ENCODE measurements around the gene PIGU.
"Not testable (repeated sequence)": the region's sequence is repeated elsewhere in the genome, so short reads cannot be mapped to it uniquely, and the experiment has no call there.

Gene PIGU

GRCh38 chr20:34661811-34662210 lies 15.1 kb downstream of the PIGU start:
- not testable (repeated sequence) for DNase-seq (ENCODE audit: low spot score)

DNA sequence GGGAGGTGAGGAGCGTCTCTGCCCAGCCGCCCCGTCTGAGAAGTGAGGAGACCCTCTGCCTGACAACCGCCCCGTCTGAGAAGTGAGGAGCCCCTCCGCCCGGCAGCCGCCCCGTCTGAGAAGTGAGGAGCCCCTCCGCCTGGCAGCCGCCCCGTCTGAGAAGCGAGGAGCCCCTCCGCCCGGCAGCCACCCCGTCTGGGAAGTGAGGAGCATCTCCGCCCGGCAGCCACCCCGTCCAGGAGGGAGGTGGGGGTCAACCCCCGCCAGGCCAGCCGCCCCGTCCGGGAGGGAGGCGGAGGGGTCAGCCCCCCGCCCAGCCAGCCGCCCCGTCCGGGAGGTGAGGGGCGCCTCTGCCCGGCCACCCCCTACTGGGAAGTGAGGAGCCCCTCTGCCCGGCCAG lies 18.2 kb downstream of the PIGU start:
- not testable (repeated sequence) for DNase-seq (ENCODE audit: low spot score)

GRCh38 chr20:34654207-34654744 lies 22.6 kb downstream of the PIGU start:
- DNase-seq (ENCODE audit: low spot score), result no peak

DNA sequence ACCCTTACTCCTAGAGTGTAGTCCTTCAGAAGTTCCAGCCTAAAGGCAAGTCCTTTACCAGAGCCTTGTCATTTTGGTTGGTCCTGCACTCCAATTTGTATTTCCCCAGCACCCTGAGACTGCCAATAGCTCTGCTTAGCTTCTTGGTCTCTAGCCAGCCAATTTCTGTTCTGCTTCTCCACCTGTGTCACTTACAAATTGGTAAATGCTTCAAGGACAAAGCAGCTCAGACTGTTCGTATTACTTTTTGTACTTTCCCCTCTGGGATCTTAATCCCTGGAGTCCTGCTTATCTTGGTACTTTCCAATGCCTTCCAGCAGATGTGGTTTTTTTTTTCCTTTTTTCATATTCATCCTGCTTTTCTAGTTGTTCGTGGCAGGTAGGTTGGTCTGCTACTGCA lies 25.7 kb downstream of the PIGU start:
- no peak for DNase-seq (ENCODE audit: low spot score)

- no peak for DNase-seq (ENCODE audit: low spot score)
Measured at GRCh38 chr20:34647737-34648136, 29.2 kb downstream of the PIGU start.

- DNase-seq (ENCODE audit: low spot score), result no peak
Measured at GRCh38 chr20:34644951-34645350, 31.9 kb downstream of the PIGU start.

DNA sequence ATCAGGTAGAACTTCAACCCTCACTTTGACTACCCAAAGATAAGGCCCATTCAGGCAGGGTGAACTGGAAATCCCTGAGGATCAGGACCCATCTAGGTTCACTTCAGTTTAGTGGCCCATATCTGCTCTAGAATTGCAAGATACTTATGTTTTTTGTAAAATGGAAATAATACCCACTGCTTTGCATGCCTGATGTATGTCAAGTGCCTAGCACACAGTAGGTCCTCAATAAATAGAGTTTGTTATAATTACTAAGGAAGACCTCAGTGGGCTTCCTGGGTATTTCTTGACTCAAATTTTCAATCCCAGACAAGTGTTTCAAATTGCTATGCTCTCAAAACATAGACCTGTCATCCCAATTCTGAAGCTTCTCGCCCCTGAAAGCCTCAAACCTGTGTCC lies 32.5 kb downstream of the PIGU start:
- DNase-seq (ENCODE audit: low spot score), result no peak

GRCh38 chr20:34643928-34644327 lies 33.0 kb downstream of the PIGU start:
- DNase-seq (ENCODE audit: low spot score), result no peak

DNA sequence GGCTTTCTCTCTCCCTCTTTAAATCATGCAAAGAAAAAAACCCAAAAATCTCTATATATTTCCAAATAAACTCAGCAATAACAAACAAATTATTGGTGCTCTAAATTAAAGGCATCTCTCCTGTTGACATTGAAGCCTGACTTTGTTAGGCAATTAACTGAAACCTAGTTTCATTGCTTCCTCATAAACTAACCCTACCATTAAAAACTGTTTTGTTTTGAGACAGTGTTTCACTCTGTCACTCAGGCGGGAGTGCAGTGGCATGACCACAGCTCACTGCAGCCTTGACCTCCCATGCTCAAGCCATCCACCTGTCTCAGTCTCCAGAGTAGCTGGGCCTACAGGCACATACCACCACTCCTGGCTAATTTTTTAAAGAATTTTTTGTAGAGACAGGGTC lies 34.9 kb downstream of the PIGU start:
- no peak for DNase-seq (ENCODE audit: low spot score)

- DNase-seq (ENCODE audit: low spot score), result no peak
Measured at GRCh38 chr20:34639755-34640222, 37.1 kb downstream of the PIGU start.

DNA sequence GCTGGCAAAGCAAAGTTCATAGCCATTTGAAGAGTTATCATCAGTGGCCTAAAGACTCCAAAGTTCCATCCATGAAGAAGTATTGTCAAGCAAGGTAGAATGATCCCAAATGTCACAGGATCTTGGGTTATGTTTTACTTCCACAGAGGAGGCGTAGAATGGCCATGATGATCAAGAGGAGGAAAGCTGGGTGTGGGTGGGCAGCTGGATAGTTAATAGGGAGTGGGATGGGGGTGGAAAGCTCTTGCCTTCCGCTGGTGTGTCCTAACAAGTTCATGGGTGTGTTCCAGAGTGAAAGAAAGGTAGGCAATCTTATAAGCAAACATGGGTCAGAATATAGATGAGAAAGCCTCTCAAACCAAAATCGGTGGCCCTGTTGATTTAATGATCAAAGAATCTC lies 38.4 kb downstream of the PIGU start:
- no peak for DNase-seq (ENCODE audit: low spot score)

DNA sequence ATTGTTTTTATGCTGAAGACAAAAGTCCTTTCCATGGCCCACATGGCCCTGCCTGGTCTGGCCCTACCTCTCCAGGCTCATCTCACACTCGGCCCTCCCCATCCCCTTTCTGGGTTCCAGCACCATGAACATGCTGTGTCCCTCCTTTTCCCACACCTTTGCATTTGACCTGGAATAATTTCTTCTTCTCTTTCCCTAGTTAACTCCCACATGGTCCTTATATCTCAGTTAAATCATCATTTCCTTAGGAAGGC lies 38.9 kb downstream of the PIGU start:
- DNase-seq (ENCODE audit: low spot score), result no peak

- no peak for DNase-seq (ENCODE audit: low spot score)
Measured at GRCh38 chr20:34637245-34638038, 39.5 kb downstream of the PIGU start.

DNA sequence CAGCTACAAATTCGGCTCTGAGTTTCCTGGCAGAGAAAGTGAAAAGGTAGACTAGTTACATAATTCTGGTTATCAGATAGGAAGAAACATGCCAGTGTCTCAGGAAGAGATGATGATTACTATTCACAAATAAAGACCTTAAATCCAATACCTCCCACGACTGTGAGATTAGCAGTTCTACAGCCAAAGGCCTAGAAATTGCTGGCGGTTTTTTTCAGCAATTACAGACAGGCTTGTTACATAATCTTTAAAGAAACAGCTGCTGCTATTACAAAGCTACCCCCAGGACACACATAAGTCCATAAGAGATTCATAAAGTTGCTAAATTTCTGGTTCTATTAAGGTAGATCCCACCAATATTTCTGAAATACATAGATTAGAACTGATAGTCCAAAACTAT lies 40.2 kb downstream of the PIGU start:
- DNase-seq (ENCODE audit: low spot score), result no peak

DNA sequence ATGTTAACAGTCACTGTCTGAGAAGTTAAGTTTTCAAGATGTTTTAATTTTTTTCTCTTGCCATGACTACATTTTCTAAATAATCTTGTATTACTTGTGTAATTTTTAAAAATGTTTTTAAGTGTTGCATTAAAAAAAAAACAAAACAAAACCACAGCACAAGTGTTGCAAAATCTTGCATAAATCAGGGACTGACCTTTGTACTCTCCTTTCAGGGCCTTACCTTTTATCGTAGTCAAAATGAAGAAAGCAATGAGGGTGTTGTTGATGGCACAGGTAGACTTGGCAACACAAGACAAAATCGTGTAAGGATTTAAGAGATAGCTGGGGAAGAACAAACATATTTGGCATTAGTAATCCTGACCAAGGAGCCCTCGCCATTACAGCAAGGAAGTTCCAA lies 42.5 kb downstream of the PIGU start:
- no peak for DNase-seq (ENCODE audit: low spot score)

DNA sequence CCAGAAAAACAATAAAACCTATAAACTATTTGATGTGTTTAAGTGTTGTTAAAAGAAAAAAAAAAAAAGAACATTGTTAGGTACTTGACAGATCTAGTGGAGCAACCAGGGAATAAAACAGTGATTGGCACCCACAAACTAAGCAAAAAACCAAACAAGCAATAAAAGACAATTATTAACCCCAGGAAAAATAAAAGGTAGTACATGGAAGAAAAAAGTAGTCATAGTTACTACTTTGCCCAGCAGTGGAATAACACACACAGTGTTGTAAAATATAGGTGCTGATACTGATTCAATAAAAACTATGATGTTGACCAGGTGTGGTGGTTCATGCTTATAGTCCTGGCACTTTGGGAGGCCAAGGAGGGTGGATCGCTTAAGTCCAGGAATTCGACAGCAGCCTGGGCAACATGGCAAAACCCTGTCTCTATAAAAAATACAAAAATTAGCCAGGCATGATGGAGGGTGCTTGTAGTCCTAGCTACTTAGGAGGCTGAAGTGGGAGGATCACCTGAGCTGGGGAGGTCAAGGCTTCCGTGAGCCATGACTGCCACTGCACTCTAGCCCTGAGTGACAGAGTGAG lies 43.9 kb downstream of the PIGU start:
- no peak for DNase-seq (ENCODE audit: low spot score)

- DNase-seq (ENCODE audit: low spot score), result no peak
Measured at GRCh38 chr20:34629904-34630303, 47.0 kb downstream of the PIGU start.

- no peak for DNase-seq (ENCODE audit: low spot score)
Measured at GRCh38 chr20:34629342-34629741, 47.5 kb downstream of the PIGU start.

- no peak for DNase-seq (ENCODE audit: low spot score)
Measured at GRCh38 chr20:34628026-34628425, 48.9 kb downstream of the PIGU start.

DNA sequence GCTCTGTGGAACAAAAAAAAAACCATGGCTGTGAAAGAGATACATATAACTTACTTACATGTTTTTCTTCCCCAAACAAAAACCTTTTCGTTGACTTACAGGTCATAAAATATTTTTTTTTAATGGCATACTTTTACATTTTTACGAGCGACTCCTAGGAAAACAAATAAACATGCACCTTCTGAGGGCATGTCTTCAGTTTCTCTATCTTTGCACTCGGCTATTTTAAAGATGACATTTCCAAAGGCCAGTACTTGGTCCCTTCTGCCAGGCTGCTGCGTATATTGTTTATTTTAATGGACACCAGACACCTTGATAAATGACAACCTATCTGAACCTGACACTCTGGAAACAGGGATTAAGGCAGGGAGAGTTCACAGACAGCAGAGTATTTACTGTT lies 49.4 kb downstream of the PIGU start:
- no peak for DNase-seq (ENCODE audit: low spot score)

GRCh38 chr20:34626992-34627391 lies 49.9 kb downstream of the PIGU start:
- no peak for DNase-seq (ENCODE audit: low spot score)

DNA sequence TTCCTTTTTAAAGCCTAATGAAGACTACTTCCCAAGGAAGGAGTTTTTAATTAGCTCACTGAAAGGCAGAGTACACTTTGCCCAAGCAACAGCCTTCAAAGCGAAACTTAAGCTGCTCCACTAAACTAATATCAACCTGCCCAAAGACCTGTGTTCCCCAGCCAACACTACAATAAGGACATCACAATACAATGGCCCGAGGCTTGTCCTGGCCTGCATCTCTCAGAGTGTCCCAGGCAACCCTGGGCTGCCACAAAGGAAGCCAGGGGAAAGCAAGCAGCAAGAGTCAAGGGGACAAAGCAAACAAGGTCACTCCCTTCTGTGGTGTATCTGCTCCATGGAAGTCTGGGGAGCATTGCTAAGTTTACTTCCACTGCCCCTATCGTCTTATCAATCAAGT lies 52.3 kb downstream of the PIGU start:
- no peak for DNase-seq (ENCODE audit: low spot score)

- no peak for DNase-seq (ENCODE audit: low spot score)
Measured at GRCh38 chr20:34622821-34623451, 54.0 kb downstream of the PIGU start.
